ENCODE data around the gene PORCN. TPM values are rescaled to one million over a fixed set of nuclear protein-coding genes. Genes with fewer than 3 reads are reported as not detected.

PORCN gene
- total RNA-seq, 1 experiment from 2014 or later: 12.9 TPM

GRCh38 chrX:48460031-48460430 is 48.8 kb upstream of the PORCN start:
- BruUV-seq (replicated peaks): no TSS peak
- ChIA-PET CTCF (no interaction called here), POLR2A (no interaction called here), RAD21 (ENCODE audit: low non-redundant PET in 1 of 2, low total read pairs in 2 of 2, uncharacterized antibody in 2 of 2, unreplicated experiment in 2 of 2) (no interaction called here)
- no peaks in the 10 kb centered on the region for H3K9me2 ChIP-seq (ENCODE audit: insufficient read depth)
- intact Hi-C loops (cut with micrococcal nuclease): no loop called here
- H3K4me3 ChIP-seq (replicated peaks in 1 of 2; ENCODE audit: low read depth in 1 of 2, low read length in 2 of 2): no peak overlapping the region
- no peaks in the 10 kb centered on the region for H3K9me3 ChIP-seq (ENCODE audit: control insufficient read depth in 1 of 2, insufficient read depth in 1 of 2, low read depth in 1 of 2, low read length in 2 of 2)
- H3K4me1 ChIP-seq (ENCODE audit: control insufficient read depth in 1 of 2, insufficient read depth in 2 of 2, low read length in 2 of 2): peaks cover 0 to 5% of the 10 kb centered on the region in 2 experiments; a peak in 1 of 4 replicates
- H3K4me2 ChIP-seq (ENCODE audit: low read length): no peak overlapping the region
- H3K79me2 ChIP-seq (ENCODE audit: insufficient read depth, low read length): no peaks in the 10 kb centered on the region
- no peak for ATAC-seq
- H4K20me1 ChIP-seq (ENCODE audit: insufficient read depth): no peaks in the 10 kb centered on the region
- H2AFZ ChIP-seq (ENCODE audit: low read depth, low read length, poor library complexity, severe bottlenecking): no peak overlapping the region
- no peaks in the 10 kb centered on the region for H3K27me3 ChIP-seq (ENCODE audit: insufficient read depth, low read length)
- H3K27ac ChIP-seq (ENCODE audit: low read depth, low read length): no peak overlapping the region
- no peak for TF ChIP-seq EZH2 (IDR thresholded peaks at IDR 0.05)
- no peak overlapping the region for H3K9ac ChIP-seq (ENCODE audit: low read length)
- H3K36me3 ChIP-seq (ENCODE audit: control insufficient read depth in 1 of 2, insufficient read depth in 2 of 2, low read length in 2 of 2): no peaks in the 10 kb centered on the region
- DNase-seq (ENCODE audit: low read depth, low spot score): no peak

GRCh38 chrX:48460606-48461005 is 48.2 kb upstream of the PORCN start:
- CTCF ChIA-PET: no interaction called here
- intact Hi-C loops (cut with micrococcal nuclease): no loop called here

More at GRCh38 chrX:48460606-48461005, 48.2 kb upstream of the PORCN start:
- H3K9ac ChIP-seq (ENCODE audit: low read length): no peak overlapping the region
- ChIA-PET POLR2A (no interaction called here), RAD21 (ENCODE audit: low non-redundant PET in 1 of 2, low total read pairs in 2 of 2, uncharacterized antibody in 2 of 2, unreplicated experiment in 2 of 2) (no interaction called here)
- no peaks in the 10 kb centered on the region for H3K9me2 ChIP-seq (ENCODE audit: insufficient read depth)
- ATAC-seq: no peak
- no peaks in the 10 kb centered on the region for H3K9me3 ChIP-seq (ENCODE audit: control insufficient read depth in 1 of 2, insufficient read depth in 1 of 2, low read depth in 1 of 2, low read length in 2 of 2)
- BruUV-seq (replicated peaks): no TSS peak
- no peak for DNase-seq (ENCODE audit: low read depth, low spot score)
- TF ChIP-seq POLR2A (IDR thresholded peaks at IDR 0.05; ENCODE audit: borderline replicate concordance, extremely low read depth, insufficient read depth, insufficient read length) (no peak), SP1 (IDR thresholded peaks at IDR 0.05; ENCODE audit: low read depth) (no peak), CEBPB (IDR thresholded peaks at IDR 0.05; ENCODE audit: low read depth) (no peak), SIN3A (IDR thresholded peaks at IDR 0.05; ENCODE audit: low read depth) (no peak), EZH2phosphoT487 (IDR thresholded peaks at IDR 0.05; ENCODE audit: borderline replicate concordance) (no peak), POLR2AphosphoS5 (IDR thresholded peaks at IDR 0.05; ENCODE audit: low read depth, low read length) (no peak), ELF1 (IDR thresholded peaks at IDR 0.05; ENCODE audit: borderline replicate concordance, low read depth) (no peak), ZFX (IDR thresholded peaks at IDR 0.05) (no peak), ZNF274 (IDR thresholded peaks at IDR 0.05; ENCODE audit: low read depth, low read length) (no peak), JUND (IDR thresholded peaks at IDR 0.05) (no peak), FOSL1 (IDR thresholded peaks at IDR 0.05; ENCODE audit: low read depth) (no peak), CBX3 (IDR thresholded peaks at IDR 0.05; ENCODE audit: low read depth) (no peak), TCF7L2 (IDR thresholded peaks at IDR 0.05; ENCODE audit: borderline replicate concordance, extremely low read depth, insufficient read depth, insufficient read length) (no peak)
- H3K4me3 ChIP-seq (replicated peaks in 1 of 2; ENCODE audit: low read depth in 1 of 2, low read length in 2 of 2): no peak overlapping the region
- no peaks in the 10 kb centered on the region for H3K36me3 ChIP-seq (ENCODE audit: control insufficient read depth in 1 of 2, insufficient read depth in 2 of 2, low read length in 2 of 2)
- no peak overlapping the region for H3K27ac ChIP-seq (ENCODE audit: low read depth, low read length)
- H3K4me2 ChIP-seq (ENCODE audit: low read length): no peak overlapping the region
- H2AFZ ChIP-seq (ENCODE audit: low read depth, low read length, poor library complexity, severe bottlenecking): no peak overlapping the region
- no peaks in the 10 kb centered on the region for H3K27me3 ChIP-seq (ENCODE audit: insufficient read depth, low read length)
- H4K20me1 ChIP-seq (ENCODE audit: insufficient read depth): no peaks in the 10 kb centered on the region
- H3K4me1 ChIP-seq (ENCODE audit: control insufficient read depth in 1 of 2, insufficient read depth in 2 of 2, low read length in 2 of 2): peaks cover 0 to 5% of the 10 kb centered on the region in 2 experiments; a peak in 1 of 4 replicates
- peaks cover 3% of the 10 kb centered on the region; the same call in 1 of the 2 replicates for H3K79me2 ChIP-seq (ENCODE audit: insufficient read depth, low read length)
